Measurements from ENCODE around the gene LRRC63. TPM values are rescaled to one million over a fixed set of nuclear protein-coding genes. Genes with fewer than 3 reads are reported as not detected.

Gene LRRC63
- polyA plus RNA-seq, 1 of the 3 experiments (the other 2 are of a cell fraction), result 0.03 TPM

- WGBS (ENCODE audit: low lambda C conversion rate), result 82% methylated on average over 6 of the region's 6 CpGs
- no peaks in the 10 kb centered on the region for H4K20me1 ChIP-seq (ENCODE audit: insufficient read depth)
- CTCF ChIA-PET, result interaction anchor here (0.8 to 1.2 kb wide), 2 partner anchors 8 to 24 kb away, joined by 3 read pairs; no protein-coding TSS in a partner anchor
These were observed 101.9 kb downstream of the LRRC63 start for GRCh38 chr13:46313432-46314257.

More at GRCh38 chr13:46313432-46314257, 101.9 kb downstream of the LRRC63 start:
- Histone ChIP-seq H3K4me2 (no peak overlapping the region), H3K27ac (ENCODE audit: low read depth in 2 of 2, low read length in 1 of 2) (no peak overlapping the region), H2AFZ (ENCODE audit: low read depth) (no peak overlapping the region), H3K9me3 (no peaks in the 10 kb centered on the region), H3K4me3 (ENCODE audit: low read depth in 2 of 2, low read length in 1 of 2) (no peak overlapping the region), H3K4me1 (ENCODE audit: control insufficient read depth in 1 of 2, insufficient read depth in 2 of 2, low read depth in 1 of 2, low read length in 1 of 2) (no peaks in the 10 kb centered on the region), H3K27me3 (ENCODE audit: insufficient read depth) (no peaks in the 10 kb centered on the region), H3K9ac (no peak overlapping the region), H3K9me2 (no peaks in the 10 kb centered on the region), H3K36me3 (replicated peaks in 1 of 2; ENCODE audit: control insufficient read depth in 1 of 2, insufficient read depth in 2 of 2, low read length in 1 of 2) (no peaks in the 10 kb centered on the region), H3K79me2 (ENCODE audit: insufficient read depth) (no peaks in the 10 kb centered on the region), H3F3A (replicated peaks; ENCODE audit: insufficient read depth) (no peaks in the 10 kb centered on the region)
- POLR2A ChIA-PET, result no interaction called here
- DNase-seq, result no peak
- TF ChIP-seq IRF3 (IDR thresholded peaks at IDR 0.05; ENCODE audit: low read depth, low read length) (no peak), MEF2A (IDR thresholded peaks at IDR 0.05; ENCODE audit: borderline replicate concordance, low read depth) (no peak), ELF1 (IDR thresholded peaks at IDR 0.05) (no peak), RCOR1 (IDR thresholded peaks at IDR 0.05; ENCODE audit: low read length) (no peak), ZBTB33 (IDR thresholded peaks at IDR 0.05; ENCODE audit: borderline replicate concordance, low read depth) (no peak), POLR2AphosphoS5 (IDR thresholded peaks at IDR 0.05; ENCODE audit: low read depth, low read length) (no peak), JUND (IDR thresholded peaks at IDR 0.05) (no peak), GABPA (IDR thresholded peaks at IDR 0.05; ENCODE audit: low read depth) (no peak), NRF1 (IDR thresholded peaks at IDR 0.05; ENCODE audit: low read depth, low read length) (no peak), FOXM1 (IDR thresholded peaks at IDR 0.05; ENCODE audit: low read depth) (no peak), TCF12 (IDR thresholded peaks at IDR 0.05) (no peak), PBX3 (IDR thresholded peaks at IDR 0.05) (no peak), REST (IDR thresholded peaks at IDR 0.05; ENCODE audit: low read depth, low read length) (no peak), CHD2 (IDR thresholded peaks at IDR 0.05; ENCODE audit: low read length, partially characterized antibody) (no peak), RFX5 (IDR thresholded peaks at IDR 0.05; ENCODE audit: low read length) (no peak), USF1 (IDR thresholded peaks at IDR 0.05; ENCODE audit: borderline replicate concordance, low read depth) (no peak), EZH2phosphoT487 (IDR thresholded peaks at IDR 0.05; ENCODE audit: borderline replicate concordance, low read depth) (no peak), SMC3 (IDR thresholded peaks at IDR 0.05; ENCODE audit: low read depth, low read length) (no peak), TAF1 (IDR thresholded peaks at IDR 0.05; ENCODE audit: borderline replicate concordance, low read depth, low read length) (no peak)
- TF ChIP-seq, protein P1, sequence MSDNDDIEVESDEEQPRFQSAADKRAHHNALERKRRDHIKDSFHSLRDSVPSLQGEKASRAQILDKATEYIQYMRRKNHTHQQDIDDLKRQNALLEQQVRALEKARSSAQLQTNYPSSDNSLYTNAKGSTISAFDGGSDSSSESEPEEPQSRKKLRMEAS (IDR thresholded peaks at IDR 0.05; ENCODE audit: low read depth), result no peak
